IMR-90 (cell line): ENCODE results near the gene ACAD11. TPM values are rescaled to one million over a fixed set of nuclear protein-coding genes. Genes with fewer than 3 reads are reported as not detected.

Source experiments
- ATAC-seq: fragments of 200-7000 bp; cut with Tn5 transposase; 2 replicates; pipeline ENCODE4 v1.9.1; 2020; ENCODE audit warnings: low read depth, mild to moderate bottlenecking, moderate library complexity
- BruUV-seq: library from RNA; stranded (reverse); fragments of 400-500 nt; replicated peaks from 2 replicates; lab custom pipeline; 2021; lab: Mats Ljungman, UMichigan
- CTCF ChIA-PET: fragments of 300-600 bp; formaldehyde crosslinking; extraction: SDS; loops from one replicate; lab custom pipeline; 2021; ENCODE audit warnings: antibody characterized with exemption; lab: Yijun Ruan, JAX
- POLR2A ChIA-PET: fragments of 300-600 bp; sonication (Branson Sonifier 250); formaldehyde crosslinking; loops from one replicate; lab custom pipeline; 2022; ENCODE audit warnings: antibody characterized with exemption; ENCODE audit not compliant: unreplicated experiment; lab: Charles Lee
- DNase-seq: peaks from one replicate; pipeline ENCODE4 v3.0.0; 2013
- H2AFZ ChIP-seq: replicated peaks from 2 replicates; pipeline ENCODE3; 2013; ENCODE audit warnings: low read length, mild to moderate bottlenecking; ENCODE audit not compliant: poor library complexity
- H2AK5ac ChIP-seq: 2 replicates; pipeline ENCODE4 v1.6.1; 2013; ENCODE audit warnings: low read depth, low read length, inconsistent platforms
- H2AK9ac ChIP-seq: replicated peaks from 2 replicates; pipeline ENCODE3; 2013; ENCODE audit warnings: mild to moderate bottlenecking, low read depth, low read length, moderate library complexity; ENCODE audit not compliant: poor library complexity
- H2BK120ac ChIP-seq: 2 replicates; pipeline ENCODE4 v1.6.1; 2013; ENCODE audit warnings: low read depth, low read length, inconsistent platforms
- H2BK15ac ChIP-seq: 3 replicates; pipeline ENCODE4 v1.6.1; 2013; ENCODE audit warnings: low read depth, low read length, inconsistent platforms
- H2BK20ac ChIP-seq: 2 replicates; pipeline ENCODE4 v1.6.1; 2013; ENCODE audit warnings: low read depth, mild to moderate bottlenecking, inconsistent platforms, low read length, moderate library complexity
- H2BK5ac ChIP-seq: 2 replicates; pipeline ENCODE4 v1.6.1; 2013; ENCODE audit warnings: mild to moderate bottlenecking, low read depth, low read length, inconsistent platforms; ENCODE audit not compliant: poor library complexity, severe bottlenecking
- H3K14ac ChIP-seq: replicated peaks from 2 replicates; pipeline ENCODE4 v1.6.1; 2013; ENCODE audit warnings: low read depth, low read length, inconsistent platforms
- H3K18ac ChIP-seq: 2 replicates; pipeline ENCODE4 v1.6.1; 2013; ENCODE audit warnings: low read depth, low read length, control low read depth
- H3K23ac ChIP-seq: 2 replicates; pipeline ENCODE4 v1.6.1; 2013; ENCODE audit warnings: low read depth, low read length, inconsistent platforms
- H3K27ac ChIP-seq: 2 replicates; pipeline ENCODE4 v1.5.1; 2013; ENCODE audit warnings: mild to moderate bottlenecking, control low read depth, low read length; ENCODE audit not compliant: insufficient read depth
- H3K27me3 ChIP-seq: 2 replicates; pipeline ENCODE4 v1.6.1; 2013; ENCODE audit warnings: low read length; ENCODE audit not compliant: control insufficient read depth, insufficient read depth
- H3K36me3 ChIP-seq: 2 replicates; pipeline ENCODE4 v1.6.1; 2013; ENCODE audit warnings: low read length, mixed read lengths; ENCODE audit not compliant: control insufficient read depth, insufficient read depth
- H3K4ac ChIP-seq: 2 replicates; pipeline ENCODE4 v1.6.1; 2013; ENCODE audit warnings: low read depth, low read length, inconsistent platforms
- H3K4me1 ChIP-seq: 2 replicates; pipeline ENCODE4 v1.6.1; 2013; ENCODE audit warnings: low read length, mixed read lengths; ENCODE audit not compliant: control insufficient read depth, insufficient read depth
- H3K4me2 ChIP-seq: 2 replicates; pipeline ENCODE4 v1.6.1; 2013; ENCODE audit warnings: low read depth, mild to moderate bottlenecking, control low read depth, low read length, moderate library complexity
- H3K4me3 ChIP-seq: 2 replicates; pipeline ENCODE4 v1.5.1; 2013; ENCODE audit warnings: low read depth, mild to moderate bottlenecking, control low read depth, low read length, moderate library complexity; ENCODE audit not compliant: insufficient read depth
- H3K56ac ChIP-seq: 2 replicates; pipeline ENCODE4 v1.6.1; 2013; ENCODE audit warnings: low read length, inconsistent platforms; ENCODE audit not compliant: insufficient read depth; ENCODE audit errors: extremely low read depth
- H3K79me1 ChIP-seq, 2 experiments: 2 replicates each; pipeline ENCODE4 v1.6.1; 2013; ENCODE audit warnings: low read length in 2 of 2, inconsistent platforms in 1 of 2, low read depth in 1 of 2
- H3K9ac ChIP-seq: 2 replicates; pipeline ENCODE4 v1.6.1; 2013; ENCODE audit warnings: low read depth, low read length, control low read depth
- H3K9me1 ChIP-seq: 2 replicates; pipeline ENCODE4 v1.6.1; 2013; ENCODE audit warnings: low read length, inconsistent platforms; ENCODE audit not compliant: insufficient read depth
- H3K9me3 ChIP-seq: 2 replicates; pipeline ENCODE4 v1.6.1; 2013; ENCODE audit warnings: low read length; ENCODE audit not compliant: control insufficient read depth, insufficient read depth
- H4K20me1 ChIP-seq: 2 replicates; pipeline ENCODE4 v1.6.1; 2013; ENCODE audit warnings: low read length, inconsistent platforms; ENCODE audit not compliant: insufficient read depth
- H4K5ac ChIP-seq: 2 replicates; pipeline ENCODE4 v1.6.1; 2013; ENCODE audit warnings: mild to moderate bottlenecking, low read depth, low read length, control low read depth
- H4K8ac ChIP-seq, 2 experiments: 2 replicates each; pipeline ENCODE4 v1.6.1; 2013; ENCODE audit warnings: low read depth in 2 of 2, low read length in 2 of 2, control low read depth in 1 of 2, inconsistent platforms in 1 of 2
- H4K91ac ChIP-seq: 2 replicates; pipeline ENCODE4 v1.6.1; 2013; ENCODE audit warnings: low read depth, low read length, inconsistent platforms; ENCODE audit not compliant: insufficient read depth
- CHD1 ChIP-seq: IDR thresholded peaks from 2 replicates; pipeline ENCODE4 v1.6.1; 2012; ENCODE audit warnings: low read depth, low read length, improper control_type of control experiment
- MAFK ChIP-seq: IDR thresholded peaks from 2 replicates; pipeline ENCODE4 v1.6.1; 2012; ENCODE audit warnings: low read depth, low read length, improper control_type of control experiment
- MAZ ChIP-seq: IDR thresholded peaks from 2 replicates; pipeline ENCODE4 v1.6.1; 2012; ENCODE audit warnings: low read depth, mild to moderate bottlenecking, low read length, improper control_type of control experiment, moderate library complexity, borderline replicate concordance
- MXI1 ChIP-seq: IDR thresholded peaks from 2 replicates; pipeline ENCODE4 v1.6.1; 2012; ENCODE audit warnings: low read depth, mild to moderate bottlenecking, low read length, moderate library complexity, borderline replicate concordance
- NFE2L2 ChIP-seq: fragments of 150-350 bp; IDR thresholded peaks from 2 replicates; pipeline ENCODE4 v1.6.1; 2016; ENCODE audit warnings: low read depth, mild to moderate bottlenecking, low read length
- RAD21 ChIP-seq: IDR thresholded peaks from 2 replicates; pipeline ENCODE4 v1.6.1; 2012; ENCODE audit warnings: low read length, improper control_type of control experiment
- RCOR1 ChIP-seq: IDR thresholded peaks from 2 replicates; pipeline ENCODE4 v1.6.1; 2012; ENCODE audit warnings: mild to moderate bottlenecking, low read length, improper control_type of control experiment; ENCODE audit not compliant: insufficient replicate concordance
- RFX5 ChIP-seq: IDR thresholded peaks from 2 replicates; pipeline ENCODE4 v1.8.0; 2012; ENCODE audit warnings: low read depth, mild to moderate bottlenecking, low read length, moderate library complexity
- SMC3 ChIP-seq: fragments of 150-350 bp; IDR thresholded peaks from 2 replicates; pipeline ENCODE4 v1.6.1; 2016; ENCODE audit warnings: low read depth, mild to moderate bottlenecking, antibody characterized with exemption, low read length, moderate library complexity
- WGBS, 2 experiments: methylation state at CpG; one replicate each; pipeline versions ENCODE4 v1.1.5 to v1.1.7; 2013; ENCODE audit warnings: missing lambda C conversion rate in 2 of 2; ENCODE audit not compliant: insufficient read length in 1 of 2; ENCODE audit errors: extremely low coverage in 2 of 2; 5-methylcytosine and 5-hydroxymethylcytosine counted together
- dilution Hi-C: fragments of 300-500 bp; cut with HindIII; formaldehyde crosslinking; loops from one replicate; pipeline ENCODE4 v1.14.3; 2018; ENCODE audit warnings: low sequenced_read_pairs; ENCODE audit not compliant: unreplicated experiment
- in situ Hi-C: fragments of 300-500 bp; cut with MboI; formaldehyde crosslinking; loops from 3 replicates; pipeline ENCODE4 v1.14.3; 2019; ENCODE audit warnings: low sequenced_read_pairs, inconsistent platforms, mixed read lengths
- intact Hi-C: fragments of 100-400 bp; cut with micrococcal nuclease; formaldehyde crosslinking; loops from 2 replicates; pipeline ENCODE4 v1.10.0; 2022
- polyA plus RNA-seq, 3 experiments: library from polyadenylated mRNA; depleted of rRNA; stranded (reverse); fragments of >200 nt; gene quantifications; 2 replicates each; pipeline ENCODE4 v1.2.3, GENCODE V29; 2012; ENCODE audit warnings: low replicate concordance in 1 of 3
- total RNA-seq: library from RNA; depleted of rRNA; stranded (reverse); fragments of >200 nt; gene quantifications from 2 replicates; pipeline ENCODE4 v1.2.3, GENCODE V29; 2012
- TF ChIP-seq, protein P1 (sequence below): conservative IDR thresholded peaks from 2 replicates; pipeline ENCODE4 v1.5.1; 2012; ENCODE audit warnings: mild to moderate bottlenecking, low read depth, low read length, improper control_type of control experiment
- TF ChIP-seq, protein P2 (sequence below): fragments of 150-350 bp; IDR thresholded peaks from 2 replicates; pipeline ENCODE4 v1.6.1; 2017; ENCODE audit warnings: mild to moderate bottlenecking, antibody characterized with exemption, low read length, low read depth
- TF ChIP-seq, protein P3 (sequence below): fragments of 150-350 bp; IDR thresholded peaks from 2 replicates; pipeline ENCODE4 v1.6.1; 2016; ENCODE audit warnings: low read depth, mild to moderate bottlenecking, low read length, moderate library complexity, borderline replicate concordance

Gene ACAD11
- total and polyA plus RNA-seq, 2 of the 4 experiments (the other 2 are of a cell fraction), result 16.0 to 18.8 TPM

DNA sequence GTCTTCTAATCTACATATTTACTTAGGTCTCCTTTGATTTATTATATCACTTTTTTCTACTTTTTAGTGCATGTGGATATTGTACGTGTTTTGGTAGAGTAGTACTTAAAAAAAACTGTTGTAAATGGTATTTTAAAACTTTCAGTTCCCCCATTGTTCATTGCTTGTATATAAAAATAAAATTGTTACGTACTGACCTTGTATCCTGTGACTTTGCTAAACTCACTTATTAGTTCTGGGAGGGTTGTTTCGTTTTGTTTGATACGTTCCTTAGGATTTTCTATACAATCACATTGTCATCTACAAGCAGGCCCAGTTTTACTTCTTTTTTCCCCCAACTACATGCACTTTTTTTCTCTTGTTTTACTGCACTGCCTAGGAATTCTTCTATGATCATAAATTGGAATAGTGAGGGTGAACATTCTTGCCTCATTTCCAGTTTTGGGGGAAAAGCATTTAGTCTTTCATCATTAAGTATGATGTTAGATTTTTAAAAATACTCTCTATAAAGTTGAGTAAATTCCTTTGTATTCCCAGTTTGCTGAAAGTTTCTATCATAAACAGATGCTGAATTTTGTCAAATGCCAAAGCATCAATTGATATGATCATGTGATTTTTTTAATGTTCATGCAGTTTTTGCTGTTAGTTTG is 96.1 kb downstream of the ACAD11 start:
- Histone ChIP-seq H4K20me1 (no peaks in the 10 kb centered on the region), H2BK15ac (no peak overlapping the region), H3K18ac (no peak overlapping the region), H4K91ac (no peak overlapping the region), H3K4me3 (no peak overlapping the region), H3K27ac (no peak overlapping the region), H3K27me3 (no peaks in the 10 kb centered on the region), H3K79me1 (no peaks in the 10 kb centered on the region), H4K8ac (no peak overlapping the region), H2AK5ac (no peak overlapping the region), H3K9me3 (no peaks in the 10 kb centered on the region), H2BK5ac (no peak overlapping the region), H3K4ac (no peak overlapping the region), H3K14ac (no peak overlapping the region), H2BK20ac (no peak overlapping the region), H3K36me3 (peaks cover 4% of the 10 kb centered on the region), H3K56ac (no peak overlapping the region), H3K9ac (no peak overlapping the region), H3K4me1 (no peaks in the 10 kb centered on the region), H3K9me1 (peaks cover 3% of the 10 kb centered on the region; the same call in 1 of the 2 replicates), H2AFZ (no peak overlapping the region), H2AK9ac (no peak overlapping the region), H3K23ac (no peak overlapping the region), H3K4me2 (no peak overlapping the region), H4K5ac (no peak overlapping the region), H2BK120ac (no peak overlapping the region)
- CTCF ChIA-PET, result no interaction called here
- in situ Hi-C loops (no loop called here), dilution Hi-C loops (no loop called here), intact Hi-C loops (no loop called here)
- POLR2A ChIA-PET, result no interaction called here
- TF ChIP-seq RAD21 (no peak), RFX5 (no peak), NFE2L2 (no peak), CHD1 (no peak), MAZ (no peak), SMC3 (no peak), MAFK (no peak), MXI1 (no peak), RCOR1 (no peak)
- TF ChIP-seq, protein P1, sequence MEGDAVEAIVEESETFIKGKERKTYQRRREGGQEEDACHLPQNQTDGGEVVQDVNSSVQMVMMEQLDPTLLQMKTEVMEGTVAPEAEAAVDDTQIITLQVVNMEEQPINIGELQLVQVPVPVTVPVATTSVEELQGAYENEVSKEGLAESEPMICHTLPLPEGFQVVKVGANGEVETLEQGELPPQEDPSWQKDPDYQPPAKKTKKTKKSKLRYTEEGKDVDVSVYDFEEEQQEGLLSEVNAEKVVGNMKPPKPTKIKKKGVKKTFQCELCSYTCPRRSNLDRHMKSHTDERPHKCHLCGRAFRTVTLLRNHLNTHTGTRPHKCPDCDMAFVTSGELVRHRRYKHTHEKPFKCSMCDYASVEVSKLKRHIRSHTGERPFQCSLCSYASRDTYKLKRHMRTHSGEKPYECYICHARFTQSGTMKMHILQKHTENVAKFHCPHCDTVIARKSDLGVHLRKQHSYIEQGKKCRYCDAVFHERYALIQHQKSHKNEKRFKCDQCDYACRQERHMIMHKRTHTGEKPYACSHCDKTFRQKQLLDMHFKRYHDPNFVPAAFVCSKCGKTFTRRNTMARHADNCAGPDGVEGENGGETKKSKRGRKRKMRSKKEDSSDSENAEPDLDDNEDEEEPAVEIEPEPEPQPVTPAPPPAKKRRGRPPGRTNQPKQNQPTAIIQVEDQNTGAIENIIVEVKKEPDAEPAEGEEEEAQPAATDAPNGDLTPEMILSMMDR, result no peak
- TF ChIP-seq, protein P2, sequence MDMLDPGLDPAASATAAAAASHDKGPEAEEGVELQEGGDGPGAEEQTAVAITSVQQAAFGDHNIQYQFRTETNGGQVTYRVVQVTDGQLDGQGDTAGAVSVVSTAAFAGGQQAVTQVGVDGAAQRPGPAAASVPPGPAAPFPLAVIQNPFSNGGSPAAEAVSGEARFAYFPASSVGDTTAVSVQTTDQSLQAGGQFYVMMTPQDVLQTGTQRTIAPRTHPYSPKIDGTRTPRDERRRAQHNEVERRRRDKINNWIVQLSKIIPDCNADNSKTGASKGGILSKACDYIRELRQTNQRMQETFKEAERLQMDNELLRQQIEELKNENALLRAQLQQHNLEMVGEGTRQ, result no peak
- TF ChIP-seq, protein P3, sequence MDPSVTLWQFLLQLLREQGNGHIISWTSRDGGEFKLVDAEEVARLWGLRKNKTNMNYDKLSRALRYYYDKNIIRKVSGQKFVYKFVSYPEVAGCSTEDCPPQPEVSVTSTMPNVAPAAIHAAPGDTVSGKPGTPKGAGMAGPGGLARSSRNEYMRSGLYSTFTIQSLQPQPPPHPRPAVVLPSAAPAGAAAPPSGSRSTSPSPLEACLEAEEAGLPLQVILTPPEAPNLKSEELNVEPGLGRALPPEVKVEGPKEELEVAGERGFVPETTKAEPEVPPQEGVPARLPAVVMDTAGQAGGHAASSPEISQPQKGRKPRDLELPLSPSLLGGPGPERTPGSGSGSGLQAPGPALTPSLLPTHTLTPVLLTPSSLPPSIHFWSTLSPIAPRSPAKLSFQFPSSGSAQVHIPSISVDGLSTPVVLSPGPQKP, result no peak
- BruUV-seq, result no TSS peak
- DNase-seq, result no peak
- WGBS, 2 experiments, result no CpG with 5 or more reads among the region's 4 CpGs
- no peak for ATAC-seq
